Measurements from ENCODE around the gene SEC24D. TPM values are rescaled to one million over a fixed set of nuclear protein-coding genes. Genes with fewer than 3 reads are reported as not detected.

SEC24D gene
- total and polyA plus RNA-seq, 2 of the 8 experiments (the other 6 are each of a cell fraction or from before 2014, with no cell fraction given) = 28.9 to 91.6 TPM

DNA sequence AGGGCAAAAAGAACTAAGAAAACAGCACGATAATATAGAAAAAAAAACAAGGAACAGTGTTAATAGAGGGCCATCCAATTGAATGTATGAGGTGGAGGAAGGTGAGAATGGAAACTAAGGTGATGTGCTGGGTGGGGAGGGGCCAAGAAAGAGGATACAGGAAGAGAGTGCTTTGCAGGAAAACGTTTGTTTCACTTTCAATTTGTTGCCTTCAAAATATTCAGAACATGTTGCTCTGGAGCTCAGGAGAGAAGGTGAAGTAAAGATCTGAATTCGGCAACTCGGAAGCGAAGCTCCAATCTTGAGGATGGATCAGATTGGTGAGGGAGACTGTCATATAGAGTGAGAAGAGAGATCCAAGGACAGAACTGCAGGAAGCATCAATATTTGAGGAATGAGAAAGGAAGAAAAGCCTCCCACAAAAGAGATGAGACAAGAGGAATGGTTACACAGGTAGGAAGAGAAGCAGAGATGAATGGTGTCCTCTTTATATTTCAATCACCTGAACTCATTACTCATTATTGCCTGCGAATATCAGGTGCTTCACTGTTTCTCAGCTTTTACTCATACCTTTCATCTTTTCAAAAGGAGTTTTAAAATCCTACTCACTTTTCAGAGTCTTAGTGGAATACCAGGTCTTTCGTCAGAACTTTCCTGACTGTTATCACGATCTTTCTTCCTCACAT is 14.7 kb upstream of the SEC24D start (continued):
- TF ChIP-seq JUN (IDR thresholded peaks at IDR 0.05; ENCODE audit: low read depth, low read length) (no peak), EGR1 (IDR thresholded peaks at IDR 0.05; ENCODE audit: borderline replicate concordance, low read depth, low read length) (no peak), CBX5 (IDR thresholded peaks at IDR 0.05; ENCODE audit: low read depth, low read length) (no peak), POLR2AphosphoS5 (IDR thresholded peaks at IDR 0.05; ENCODE audit: low read depth, low read length) (no peak), CTBP2 (IDR thresholded peaks at IDR 0.05; ENCODE audit: borderline replicate concordance, insufficient read depth, insufficient read length, low read length) (no peak), HDAC2 (IDR thresholded peaks at IDR 0.05; ENCODE audit: borderline replicate concordance in 1 of 2, low read depth in 2 of 2, low read length in 2 of 2) (no peak), ASH2L (IDR thresholded peaks at IDR 0.05; ENCODE audit: low read length) (peak; percentile 70), E2F6 (IDR thresholded peaks at IDR 0.05) (no peak)
- TF ChIP-seq, protein P1, sequence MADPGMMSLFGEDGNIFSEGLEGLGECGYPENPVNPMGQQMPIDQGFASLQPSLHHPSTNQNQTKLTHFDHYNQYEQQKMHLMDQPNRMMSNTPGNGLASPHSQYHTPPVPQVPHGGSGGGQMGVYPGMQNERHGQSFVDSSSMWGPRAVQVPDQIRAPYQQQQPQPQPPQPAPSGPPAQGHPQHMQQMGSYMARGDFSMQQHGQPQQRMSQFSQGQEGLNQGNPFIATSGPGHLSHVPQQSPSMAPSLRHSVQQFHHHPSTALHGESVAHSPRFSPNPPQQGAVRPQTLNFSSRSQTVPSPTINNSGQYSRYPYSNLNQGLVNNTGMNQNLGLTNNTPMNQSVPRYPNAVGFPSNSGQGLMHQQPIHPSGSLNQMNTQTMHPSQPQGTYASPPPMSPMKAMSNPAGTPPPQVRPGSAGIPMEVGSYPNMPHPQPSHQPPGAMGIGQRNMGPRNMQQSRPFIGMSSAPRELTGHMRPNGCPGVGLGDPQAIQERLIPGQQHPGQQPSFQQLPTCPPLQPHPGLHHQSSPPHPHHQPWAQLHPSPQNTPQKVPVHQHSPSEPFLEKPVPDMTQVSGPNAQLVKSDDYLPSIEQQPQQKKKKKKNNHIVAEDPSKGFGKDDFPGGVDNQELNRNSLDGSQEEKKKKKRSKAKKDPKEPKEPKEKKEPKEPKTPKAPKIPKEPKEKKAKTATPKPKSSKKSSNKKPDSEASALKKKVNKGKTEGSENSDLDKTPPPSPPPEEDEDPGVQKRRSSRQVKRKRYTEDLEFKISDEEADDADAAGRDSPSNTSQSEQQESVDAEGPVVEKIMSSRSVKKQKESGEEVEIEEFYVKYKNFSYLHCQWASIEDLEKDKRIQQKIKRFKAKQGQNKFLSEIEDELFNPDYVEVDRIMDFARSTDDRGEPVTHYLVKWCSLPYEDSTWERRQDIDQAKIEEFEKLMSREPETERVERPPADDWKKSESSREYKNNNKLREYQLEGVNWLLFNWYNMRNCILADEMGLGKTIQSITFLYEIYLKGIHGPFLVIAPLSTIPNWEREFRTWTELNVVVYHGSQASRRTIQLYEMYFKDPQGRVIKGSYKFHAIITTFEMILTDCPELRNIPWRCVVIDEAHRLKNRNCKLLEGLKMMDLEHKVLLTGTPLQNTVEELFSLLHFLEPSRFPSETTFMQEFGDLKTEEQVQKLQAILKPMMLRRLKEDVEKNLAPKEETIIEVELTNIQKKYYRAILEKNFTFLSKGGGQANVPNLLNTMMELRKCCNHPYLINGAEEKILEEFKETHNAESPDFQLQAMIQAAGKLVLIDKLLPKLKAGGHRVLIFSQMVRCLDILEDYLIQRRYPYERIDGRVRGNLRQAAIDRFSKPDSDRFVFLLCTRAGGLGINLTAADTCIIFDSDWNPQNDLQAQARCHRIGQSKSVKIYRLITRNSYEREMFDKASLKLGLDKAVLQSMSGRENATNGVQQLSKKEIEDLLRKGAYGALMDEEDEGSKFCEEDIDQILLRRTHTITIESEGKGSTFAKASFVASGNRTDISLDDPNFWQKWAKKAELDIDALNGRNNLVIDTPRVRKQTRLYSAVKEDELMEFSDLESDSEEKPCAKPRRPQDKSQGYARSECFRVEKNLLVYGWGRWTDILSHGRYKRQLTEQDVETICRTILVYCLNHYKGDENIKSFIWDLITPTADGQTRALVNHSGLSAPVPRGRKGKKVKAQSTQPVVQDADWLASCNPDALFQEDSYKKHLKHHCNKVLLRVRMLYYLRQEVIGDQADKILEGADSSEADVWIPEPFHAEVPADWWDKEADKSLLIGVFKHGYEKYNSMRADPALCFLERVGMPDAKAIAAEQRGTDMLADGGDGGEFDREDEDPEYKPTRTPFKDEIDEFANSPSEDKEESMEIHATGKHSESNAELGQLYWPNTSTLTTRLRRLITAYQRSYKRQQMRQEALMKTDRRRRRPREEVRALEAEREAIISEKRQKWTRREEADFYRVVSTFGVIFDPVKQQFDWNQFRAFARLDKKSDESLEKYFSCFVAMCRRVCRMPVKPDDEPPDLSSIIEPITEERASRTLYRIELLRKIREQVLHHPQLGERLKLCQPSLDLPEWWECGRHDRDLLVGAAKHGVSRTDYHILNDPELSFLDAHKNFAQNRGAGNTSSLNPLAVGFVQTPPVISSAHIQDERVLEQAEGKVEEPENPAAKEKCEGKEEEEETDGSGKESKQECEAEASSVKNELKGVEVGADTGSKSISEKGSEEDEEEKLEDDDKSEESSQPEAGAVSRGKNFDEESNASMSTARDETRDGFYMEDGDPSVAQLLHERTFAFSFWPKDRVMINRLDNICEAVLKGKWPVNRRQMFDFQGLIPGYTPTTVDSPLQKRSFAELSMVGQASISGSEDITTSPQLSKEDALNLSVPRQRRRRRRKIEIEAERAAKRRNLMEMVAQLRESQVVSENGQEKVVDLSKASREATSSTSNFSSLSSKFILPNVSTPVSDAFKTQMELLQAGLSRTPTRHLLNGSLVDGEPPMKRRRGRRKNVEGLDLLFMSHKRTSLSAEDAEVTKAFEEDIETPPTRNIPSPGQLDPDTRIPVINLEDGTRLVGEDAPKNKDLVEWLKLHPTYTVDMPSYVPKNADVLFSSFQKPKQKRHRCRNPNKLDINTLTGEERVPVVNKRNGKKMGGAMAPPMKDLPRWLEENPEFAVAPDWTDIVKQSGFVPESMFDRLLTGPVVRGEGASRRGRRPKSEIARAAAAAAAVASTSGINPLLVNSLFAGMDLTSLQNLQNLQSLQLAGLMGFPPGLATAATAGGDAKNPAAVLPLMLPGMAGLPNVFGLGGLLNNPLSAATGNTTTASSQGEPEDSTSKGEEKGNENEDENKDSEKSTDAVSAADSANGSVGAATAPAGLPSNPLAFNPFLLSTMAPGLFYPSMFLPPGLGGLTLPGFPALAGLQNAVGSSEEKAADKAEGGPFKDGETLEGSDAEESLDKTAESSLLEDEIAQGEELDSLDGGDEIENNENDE (IDR thresholded peaks at IDR 0.05; ENCODE audit: insufficient replicate concordance, low read length) = no peak
